ENCODE data around the gene SEC24D.
A peak's percentile ranks its signal among the peaks of the same experiment; 100 is the strongest.
"Not testable (repeated sequence)": the region's sequence is repeated elsewhere in the genome, so short reads cannot be mapped to it uniquely, and the experiment has no call there.

The SEC24D gene, protein sequence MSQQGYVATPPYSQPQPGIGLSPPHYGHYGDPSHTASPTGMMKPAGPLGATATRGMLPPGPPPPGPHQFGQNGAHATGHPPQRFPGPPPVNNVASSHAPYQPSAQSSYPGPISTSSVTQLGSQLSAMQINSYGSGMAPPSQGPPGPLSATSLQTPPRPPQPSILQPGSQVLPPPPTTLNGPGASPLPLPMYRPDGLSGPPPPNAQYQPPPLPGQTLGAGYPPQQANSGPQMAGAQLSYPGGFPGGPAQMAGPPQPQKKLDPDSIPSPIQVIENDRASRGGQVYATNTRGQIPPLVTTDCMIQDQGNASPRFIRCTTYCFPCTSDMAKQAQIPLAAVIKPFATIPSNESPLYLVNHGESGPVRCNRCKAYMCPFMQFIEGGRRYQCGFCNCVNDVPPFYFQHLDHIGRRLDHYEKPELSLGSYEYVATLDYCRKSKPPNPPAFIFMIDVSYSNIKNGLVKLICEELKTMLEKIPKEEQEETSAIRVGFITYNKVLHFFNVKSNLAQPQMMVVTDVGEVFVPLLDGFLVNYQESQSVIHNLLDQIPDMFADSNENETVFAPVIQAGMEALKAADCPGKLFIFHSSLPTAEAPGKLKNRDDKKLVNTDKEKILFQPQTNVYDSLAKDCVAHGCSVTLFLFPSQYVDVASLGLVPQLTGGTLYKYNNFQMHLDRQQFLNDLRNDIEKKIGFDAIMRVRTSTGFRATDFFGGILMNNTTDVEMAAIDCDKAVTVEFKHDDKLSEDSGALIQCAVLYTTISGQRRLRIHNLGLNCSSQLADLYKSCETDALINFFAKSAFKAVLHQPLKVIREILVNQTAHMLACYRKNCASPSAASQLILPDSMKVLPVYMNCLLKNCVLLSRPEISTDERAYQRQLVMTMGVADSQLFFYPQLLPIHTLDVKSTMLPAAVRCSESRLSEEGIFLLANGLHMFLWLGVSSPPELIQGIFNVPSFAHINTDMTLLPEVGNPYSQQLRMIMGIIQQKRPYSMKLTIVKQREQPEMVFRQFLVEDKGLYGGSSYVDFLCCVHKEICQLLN

GRCh38 chr4:118835571-118836300 lies at the start of gene SEC24D:
Gene SEC24D (minus strand): TSS chr4:118836126. CDS start chr4:118833696, 2,430 bp downstream.
- peak; percentile 61 for DNase-seq

DNA sequence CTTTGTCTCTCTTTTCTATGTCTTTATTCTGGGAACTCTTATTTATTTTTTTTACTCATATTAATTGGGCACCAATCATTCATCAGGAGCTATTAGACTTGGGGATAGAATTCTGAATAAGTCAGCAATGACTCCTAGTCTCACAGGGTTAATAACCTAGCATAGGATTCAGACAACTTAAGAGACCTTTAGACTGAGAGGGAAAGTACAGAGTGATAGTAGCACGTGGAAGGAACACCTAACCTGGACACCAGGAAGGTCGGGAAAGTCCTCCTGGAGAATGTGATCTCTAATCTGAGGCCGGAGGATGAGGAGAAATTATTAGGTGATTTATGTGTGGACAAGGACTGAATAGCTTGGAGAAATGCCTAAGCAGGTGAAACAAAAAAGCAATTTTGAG lies 48.8 kb upstream of the SEC24D start:
- no peak for DNase-seq

DNA sequence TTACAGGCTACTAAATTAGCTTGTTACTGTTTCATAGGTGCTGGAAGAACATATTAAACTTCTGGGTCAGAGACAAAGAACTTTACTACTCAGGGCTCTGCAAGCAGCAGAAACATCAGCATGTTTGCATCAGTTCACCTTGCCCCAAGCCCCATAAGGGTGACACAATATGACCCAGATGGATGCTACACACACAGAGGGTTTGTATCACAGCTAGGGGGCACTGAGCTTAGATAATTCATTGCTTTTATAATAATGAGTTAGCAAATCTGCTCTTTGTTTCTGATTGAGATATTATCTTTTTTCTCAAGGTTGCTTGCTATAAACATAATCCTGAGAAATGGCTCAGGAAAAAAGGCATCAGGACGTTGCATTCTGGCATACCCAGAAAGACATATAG lies 47.9 kb upstream of the SEC24D start:
- DNase-seq = no peak

DNA sequence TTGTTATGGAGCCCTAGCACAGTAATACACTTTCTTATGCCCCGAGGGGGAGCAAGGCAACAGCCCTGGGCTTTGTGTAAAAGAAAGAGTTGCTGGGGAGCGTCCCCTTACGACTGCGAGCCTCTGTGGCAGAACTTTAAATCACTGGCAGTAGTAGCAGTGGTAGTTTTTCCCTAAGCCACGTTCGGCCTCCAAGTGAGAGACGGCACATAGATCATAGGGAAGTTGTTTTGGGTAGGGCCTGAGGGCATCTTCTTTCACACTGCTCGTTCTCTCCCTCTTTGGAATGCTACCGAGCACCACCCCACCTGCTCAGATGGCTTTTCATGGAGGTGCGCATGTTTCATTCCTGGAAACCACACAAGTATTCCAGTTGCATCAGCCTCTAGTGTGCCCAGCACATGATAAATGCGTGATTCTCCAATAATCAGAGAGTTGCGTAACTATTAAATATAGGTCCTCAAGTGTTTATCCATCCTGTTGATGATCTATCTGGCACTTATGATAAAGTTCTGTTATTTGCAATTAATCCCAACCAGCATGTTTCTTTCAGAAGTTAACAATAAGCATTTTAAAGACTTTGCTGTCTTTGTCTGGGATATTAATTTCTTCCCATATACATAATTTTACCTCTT lies 45.7 kb upstream of the SEC24D start:
- DNase-seq = no peak

DNA sequence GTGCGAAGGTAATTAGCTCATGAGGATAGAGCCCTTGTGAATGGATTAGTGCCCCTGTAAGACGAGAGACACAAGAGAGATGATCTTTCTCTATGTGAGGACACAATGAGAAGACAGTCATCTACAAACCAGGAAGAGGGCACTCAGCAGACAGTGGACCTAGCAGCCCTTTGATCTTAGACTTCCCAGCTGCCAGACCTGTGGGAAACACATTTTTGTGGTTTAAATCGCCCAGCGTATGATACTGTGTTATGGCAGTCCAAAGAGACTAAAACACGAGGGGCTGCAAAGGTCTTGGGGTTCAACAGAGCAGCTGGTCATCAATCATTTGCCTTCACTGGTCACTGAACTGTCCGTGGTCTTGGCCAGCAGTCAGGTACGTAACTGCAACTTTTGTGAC lies 43.5 kb upstream of the SEC24D start:
- no peak for DNase-seq

GRCh38 chr4:118878507-118878906 lies 42.6 kb upstream of the SEC24D start:
- not testable (repeated sequence) for DNase-seq

- DNase-seq = no peak
These were observed 41.9 kb upstream of the SEC24D start for GRCh38 chr4:118877797-118878196.

DNA sequence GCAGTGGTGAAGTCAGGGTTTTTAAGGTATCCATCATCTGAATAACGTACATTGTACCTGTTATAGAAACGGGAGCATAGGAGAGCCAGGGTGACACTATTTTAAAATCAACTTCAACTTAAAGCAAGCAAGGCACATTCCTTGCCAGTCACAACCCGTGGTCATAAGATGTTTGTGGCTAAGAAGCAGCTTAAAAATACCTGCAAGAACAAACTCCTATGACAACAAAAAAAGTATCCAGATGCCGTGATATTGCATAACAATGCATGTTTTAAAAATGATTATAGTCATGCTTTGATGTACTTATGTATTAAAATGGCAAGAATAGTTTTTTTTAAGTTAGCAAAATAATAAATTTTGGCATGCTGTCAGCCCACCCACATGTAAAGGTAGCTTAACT lies 36.3 kb upstream of the SEC24D start:
- DNase-seq = no peak

GRCh38 chr4:118869808-118870342 lies 33.9 kb upstream of the SEC24D start:
- no peak for DNase-seq

DNA sequence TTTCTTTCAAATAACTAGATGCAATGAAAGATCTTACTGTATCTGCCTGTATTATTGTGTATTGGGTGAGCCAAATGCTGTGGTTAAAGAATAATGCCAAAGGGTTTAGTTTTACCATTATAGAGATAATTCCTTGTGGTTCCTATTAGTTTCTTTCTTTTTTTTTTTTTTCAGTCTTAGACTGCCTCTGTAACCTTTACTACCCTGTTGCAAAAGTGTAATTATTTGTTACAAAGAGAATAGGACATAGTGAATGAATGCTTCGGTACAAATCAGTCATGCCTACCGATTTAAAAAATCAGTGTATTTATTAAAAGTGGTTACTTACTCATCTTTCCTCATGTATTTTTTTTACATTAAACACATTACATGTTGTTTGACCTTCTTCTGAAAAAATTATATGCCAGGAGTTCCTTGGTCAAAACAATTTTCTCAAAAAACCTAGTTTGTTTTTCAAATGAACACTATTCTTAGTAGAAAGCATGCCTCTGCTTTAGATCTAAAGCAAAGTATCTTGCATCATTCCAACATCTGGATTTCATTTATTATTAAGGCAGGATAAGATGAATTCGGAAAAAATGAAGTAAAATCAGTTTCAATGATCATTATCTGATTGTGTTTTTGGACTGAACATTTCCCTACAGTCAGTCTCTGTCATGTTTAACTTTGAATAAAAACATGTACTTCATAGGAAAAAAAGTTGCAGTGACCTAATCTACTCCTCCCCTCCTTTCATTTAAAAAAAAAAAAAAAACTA lies 31.6 kb upstream of the SEC24D start:
- DNase-seq = no peak

DNA sequence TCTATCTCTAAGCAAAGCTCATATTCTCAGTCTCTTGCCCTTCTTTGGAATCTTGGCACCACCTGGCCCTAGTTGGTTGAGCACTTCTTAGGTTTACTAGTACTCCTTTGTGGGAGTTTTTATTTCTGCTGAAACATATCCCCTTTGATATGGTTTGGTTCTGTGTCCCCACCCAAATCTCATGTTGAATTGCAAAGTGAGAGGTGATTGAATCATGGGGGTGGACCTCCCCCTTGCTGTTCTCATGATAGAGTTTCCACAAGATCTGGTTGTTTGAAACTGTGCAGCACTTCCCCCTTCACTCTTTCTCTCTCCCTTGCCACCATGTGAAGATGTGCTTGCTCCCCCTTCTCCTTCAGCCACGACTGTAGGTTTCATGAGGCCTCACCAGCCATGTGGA lies 30.5 kb upstream of the SEC24D start:
- no peak for DNase-seq

- peak; percentile 33 for DNase-seq
These were observed 29.3 kb upstream of the SEC24D start for GRCh38 chr4:118865091-118865708.

- DNase-seq = no peak
These were observed 22.9 kb upstream of the SEC24D start for GRCh38 chr4:118858779-118859178.

DNA sequence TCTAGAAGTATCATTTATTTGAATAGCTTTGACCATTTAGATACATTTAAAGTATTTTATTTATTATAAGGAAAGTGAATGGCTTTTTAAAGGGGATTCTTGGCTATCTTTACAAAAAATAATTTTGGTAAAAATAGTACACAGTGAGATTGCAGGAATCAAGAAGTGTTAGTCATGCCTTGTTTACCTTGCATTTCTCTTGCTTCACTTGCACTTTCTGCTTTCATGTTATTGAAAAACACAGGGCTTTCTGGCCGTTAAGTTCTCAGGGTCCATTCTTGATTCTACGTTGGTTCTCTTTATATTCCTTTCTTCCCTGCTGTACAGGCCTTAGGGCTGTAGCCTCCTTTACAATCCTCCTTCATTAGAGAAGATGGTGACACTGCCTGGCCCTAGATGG lies 21.8 kb upstream of the SEC24D start:
- DNase-seq = no peak

GRCh38 chr4:118850488-118851173 lies 14.7 kb upstream of the SEC24D start:
- DNase-seq = no peak

DNA sequence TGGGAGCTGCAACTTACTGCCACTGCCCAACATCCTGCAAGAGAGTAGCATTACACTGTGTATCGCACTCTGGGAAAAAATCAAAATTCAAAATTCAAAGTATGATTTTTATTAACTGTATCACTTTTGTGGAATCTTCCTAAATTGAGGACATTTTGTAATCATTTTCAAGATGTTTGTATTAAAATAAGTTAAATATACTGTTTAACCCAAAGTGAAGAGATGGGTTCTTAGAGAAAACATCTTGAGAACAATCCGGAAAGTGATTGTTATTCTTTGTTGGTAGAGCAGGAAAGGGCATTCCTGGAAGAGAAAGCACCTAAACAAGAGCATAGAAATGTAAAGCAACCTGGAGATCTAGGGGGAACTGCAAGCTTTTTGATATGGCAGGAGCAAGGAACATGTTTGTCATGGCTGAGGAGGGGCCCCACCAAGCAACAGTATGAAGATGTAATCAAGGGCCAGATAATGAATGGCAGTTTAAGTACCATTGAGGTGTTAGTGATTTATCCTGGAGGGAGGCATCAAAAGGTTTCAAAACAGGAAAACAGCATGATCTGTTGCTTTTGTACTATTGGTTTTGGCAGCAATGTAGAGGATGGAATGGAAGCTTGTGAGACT lies 14.1 kb upstream of the SEC24D start:
- no peak for DNase-seq

DNA sequence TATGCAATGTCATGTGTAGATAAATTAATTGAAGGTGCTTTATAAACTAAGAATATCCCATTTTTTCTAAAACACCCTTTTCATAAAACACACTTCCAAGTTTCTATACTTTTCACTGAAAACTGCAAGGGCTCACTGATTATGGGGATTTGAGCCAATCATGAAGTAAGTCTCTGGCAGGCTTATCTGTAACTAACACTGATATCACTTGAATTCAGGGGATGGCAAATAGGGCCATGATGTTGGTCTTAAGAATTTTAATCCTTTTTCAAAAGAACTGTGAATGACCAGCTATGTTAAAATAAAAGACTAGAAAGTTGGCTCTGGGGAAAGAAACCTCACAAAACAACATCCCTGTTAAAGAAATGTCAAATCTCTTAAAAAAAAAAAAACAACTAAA lies 13.0 kb upstream of the SEC24D start:
- no peak for DNase-seq

GRCh38 chr4:118848242-118848641 lies 12.3 kb upstream of the SEC24D start:
- no peak for DNase-seq

- DNase-seq = no peak
These were observed 11.1 kb upstream of the SEC24D start for GRCh38 chr4:118846979-118847378.

DNA sequence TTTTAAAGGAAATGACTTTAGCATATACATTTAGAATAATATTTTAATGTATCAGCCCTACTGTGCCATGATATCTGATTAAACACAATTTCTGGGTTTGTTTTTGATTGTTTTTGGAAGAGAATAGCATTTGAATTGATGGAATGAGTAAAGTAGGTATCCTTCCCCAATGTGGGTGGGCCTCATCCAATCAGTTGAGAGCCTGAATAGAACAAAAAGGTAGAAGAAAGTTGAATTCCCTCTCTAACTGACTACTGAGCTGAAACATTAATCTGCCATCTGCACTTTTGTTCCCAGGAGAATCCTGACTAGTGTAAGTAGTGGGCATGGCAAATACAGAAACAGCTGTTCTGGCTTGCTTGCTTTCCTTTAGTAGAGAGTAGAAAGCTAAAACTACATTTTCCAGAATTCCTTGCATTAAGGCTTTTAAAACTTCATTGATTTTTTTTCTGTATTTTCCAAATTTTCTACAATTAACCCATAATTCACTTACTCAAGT lies 9.7 kb upstream of the SEC24D start:
- no peak for DNase-seq
